CD4-positive, alpha-beta T cell (primary cell): ENCODE data around the gene NOTCH1. TPM values are rescaled to one million over a fixed set of nuclear protein-coding genes. Genes with fewer than 3 reads are reported as not detected.

Experiments used
- ATAC-seq: fragments of 200-7000 bp; cut with Tn5 transposase; one replicate; pipeline ENCODE4 v1.10.0; 2022; ENCODE audit warnings: mild to moderate bottlenecking; ENCODE audit not compliant: poor library complexity
- CTCF ChIA-PET: fragments of 350-600 bp; sonication (Branson Sonifier 250); formaldehyde crosslinking; loops from one replicate; lab custom pipeline; 2021; ENCODE audit warnings: antibody characterized with exemption, inconsistent platforms; lab: Charles Lee
- POLR2A ChIA-PET: fragments of 350-600 bp; sonication (Branson Sonifier 250); formaldehyde crosslinking; loops from one replicate; lab custom pipeline; 2021; ENCODE audit warnings: antibody characterized with exemption, inconsistent platforms; lab: Charles Lee
- DNase-seq, 14 experiments: peaks; one replicate each; pipeline ENCODE4 v3.0.0-alpha.2; 2013 to 2020; ENCODE audit warnings: mixed read lengths in 2 of 14
- H3K27ac ChIP-seq, 2 donors: one replicate each; pipeline versions ENCODE4 v1.5.1 to v1.7.0; 2013; ENCODE audit warnings: low read length in 2 of 2, low read depth in 1 of 2, mild to moderate bottlenecking in 1 of 2
- H3K27me3 ChIP-seq, 2 experiments: 1 replicate in 1 of 2; 2 replicates in 1 of 2; pipeline versions ENCODE4 v1.6.1 to v1.7.0; 2013; ENCODE audit warnings: low read length in 2 of 2, control low read depth in 1 of 2, mild to moderate bottlenecking in 1 of 2, moderate library complexity in 1 of 2; ENCODE audit not compliant: insufficient read depth in 2 of 2, control insufficient read depth in 1 of 2
- H3K36me3 ChIP-seq: one replicate; pipeline ENCODE4 v1.6.1; 2013; ENCODE audit warnings: low read length, control low read depth; ENCODE audit not compliant: insufficient read depth
- H3K4me1 ChIP-seq: one replicate; pipeline ENCODE4 v1.6.1; 2013; ENCODE audit warnings: low read length, control low read depth; ENCODE audit not compliant: insufficient read depth
- H3K4me3 ChIP-seq: one replicate; pipeline ENCODE4 v1.5.1; 2013; ENCODE audit warnings: mild to moderate bottlenecking, low read length, moderate library complexity
- H3K9me3 ChIP-seq, 2 experiments: 1 replicate in 1 of 2; 2 replicates in 1 of 2; pipeline versions ENCODE4 v1.6.1 to v1.7.0; 2013; ENCODE audit warnings: low read length in 2 of 2, mild to moderate bottlenecking in 2 of 2, control low read depth in 1 of 2, moderate library complexity in 1 of 2; ENCODE audit not compliant: control insufficient read depth in 1 of 2, insufficient read depth in 1 of 2
- H3K27ac Mint-ChIP-seq: one replicate; pipeline ENCODE4 v1.8.0; 2020; ENCODE audit warnings: mixed read lengths
- H3K27me3 Mint-ChIP-seq: one replicate; pipeline ENCODE4 v1.8.0; 2021; ENCODE audit warnings: mixed read lengths
- H3K36me3 Mint-ChIP-seq: one replicate; pipeline ENCODE4 v1.8.0; 2021; ENCODE audit warnings: low read depth, mixed read lengths
- H3K4me1 Mint-ChIP-seq: one replicate; pipeline ENCODE4 v1.8.0; 2021; ENCODE audit warnings: low read depth, mixed read lengths
- H3K4me3 Mint-ChIP-seq: one replicate; pipeline ENCODE4 v1.8.0; 2020; ENCODE audit warnings: mild to moderate bottlenecking, mixed read lengths
- H3K9me3 Mint-ChIP-seq: one replicate; pipeline ENCODE4 v1.8.0; 2020; ENCODE audit warnings: mixed read lengths
- intact Hi-C, 2 experiments: fragments of 100-400 bp; cut with DNase I in 1 of 2; cut with micrococcal nuclease in 1 of 2; formaldehyde crosslinking; loops; one replicate each; pipeline versions ENCODE4 v1.15.1 to v1.9.0; 2023 to 2025; cut with DNase I, micrococcal nuclease
- total RNA-seq, 174 experiments: library from RNA in 2 of 174; stranded (reverse) in 2 of 174; gene quantifications; one replicate each; pipeline ENCODE4 v1.2.3 and lab custom pipeline; 2021 to 2026
- TF ChIP-seq, protein P1 (sequence below): fragments of 200-600 bp; IDR thresholded peaks from one replicate; pipeline ENCODE4 v1.8.0; 2022; ENCODE audit warnings: antibody characterized with exemption, mild to moderate bottlenecking

Gene NOTCH1
- total RNA-seq, 2 experiments from 2014 or later, result 30.8 to 34.2 TPM

DNA sequence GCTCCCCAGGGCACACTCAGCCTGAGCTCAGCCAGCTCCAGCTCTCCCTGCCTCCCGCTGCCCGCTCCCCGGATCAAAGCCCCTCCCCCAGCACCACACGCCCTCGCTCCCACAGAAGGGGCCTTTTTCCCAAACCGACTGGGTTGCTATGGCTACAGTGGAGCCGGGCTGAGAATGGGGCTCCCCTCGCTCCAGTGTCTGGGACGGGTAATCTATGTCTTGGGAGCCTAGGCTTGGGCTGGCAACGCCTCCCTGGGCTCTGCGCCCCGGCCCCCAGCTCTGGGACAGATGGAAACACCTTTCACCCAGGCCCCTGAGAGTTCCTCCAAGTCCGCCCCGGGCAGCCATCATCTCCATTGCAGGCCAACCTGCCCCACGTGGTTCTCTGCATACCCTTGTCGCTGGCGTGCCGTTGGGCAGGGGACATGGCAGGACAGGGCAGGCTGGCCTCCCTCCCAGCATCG is 29.6 kb downstream of the NOTCH1 start:
- DNase-seq (no peak), ATAC-seq (no peak)
- Mint-ChIP-seq H3K4me1 (no peaks in the 10 kb centered on the region), H3K9me3 (no peaks in the 10 kb centered on the region), H3K27ac (no peak overlapping the region), H3K36me3 (peaks cover 23% of the 10 kb centered on the region), H3K4me3 (no peak overlapping the region), H3K27me3 (no peaks in the 10 kb centered on the region)
- Histone ChIP-seq H3K4me1 (no peaks in the 10 kb centered on the region), H3K9me3 (no peaks in the 10 kb centered on the region), H3K36me3 (peaks cover 83% of the 10 kb centered on the region), H3K27me3 (no peaks in the 10 kb centered on the region), H3K27ac (no peak overlapping the region), H3K4me3 (no peak overlapping the region)
- TF ChIP-seq, protein P1, sequence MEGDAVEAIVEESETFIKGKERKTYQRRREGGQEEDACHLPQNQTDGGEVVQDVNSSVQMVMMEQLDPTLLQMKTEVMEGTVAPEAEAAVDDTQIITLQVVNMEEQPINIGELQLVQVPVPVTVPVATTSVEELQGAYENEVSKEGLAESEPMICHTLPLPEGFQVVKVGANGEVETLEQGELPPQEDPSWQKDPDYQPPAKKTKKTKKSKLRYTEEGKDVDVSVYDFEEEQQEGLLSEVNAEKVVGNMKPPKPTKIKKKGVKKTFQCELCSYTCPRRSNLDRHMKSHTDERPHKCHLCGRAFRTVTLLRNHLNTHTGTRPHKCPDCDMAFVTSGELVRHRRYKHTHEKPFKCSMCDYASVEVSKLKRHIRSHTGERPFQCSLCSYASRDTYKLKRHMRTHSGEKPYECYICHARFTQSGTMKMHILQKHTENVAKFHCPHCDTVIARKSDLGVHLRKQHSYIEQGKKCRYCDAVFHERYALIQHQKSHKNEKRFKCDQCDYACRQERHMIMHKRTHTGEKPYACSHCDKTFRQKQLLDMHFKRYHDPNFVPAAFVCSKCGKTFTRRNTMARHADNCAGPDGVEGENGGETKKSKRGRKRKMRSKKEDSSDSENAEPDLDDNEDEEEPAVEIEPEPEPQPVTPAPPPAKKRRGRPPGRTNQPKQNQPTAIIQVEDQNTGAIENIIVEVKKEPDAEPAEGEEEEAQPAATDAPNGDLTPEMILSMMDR, result no peak
- intact Hi-C loops, result no loop called here
- ChIA-PET CTCF (no interaction called here), POLR2A (interaction anchor here (1.3 kb wide), 1 partner anchor 23 kb away, joined by 3 read pairs; no protein-coding TSS in a partner anchor)

GRCh38 chr9:136515276-136515675 is 30.6 kb downstream of the NOTCH1 start:
- peaks cover 90% of the 10 kb centered on the region for H3K36me3 ChIP-seq
- H3K4me3 Mint-ChIP-seq, result no peak overlapping the region
- intact Hi-C loops, result no loop called here
- H3K9me3 ChIP-seq, result no peaks in the 10 kb centered on the region
- no peaks in the 10 kb centered on the region for H3K27me3 ChIP-seq
- H3K4me1 ChIP-seq, result no peaks in the 10 kb centered on the region
- no peaks in the 10 kb centered on the region for H3K27me3 Mint-ChIP-seq
- no peak overlapping the region for H3K27ac Mint-ChIP-seq
- ATAC-seq (no peak), DNase-seq (no peak)
- TF ChIP-seq, protein P1, result no peak
- peaks cover 23% of the 10 kb centered on the region for H3K36me3 Mint-ChIP-seq
- ChIA-PET CTCF (no interaction called here), POLR2A (no interaction called here)
- no peak overlapping the region for H3K27ac ChIP-seq
- no peak overlapping the region for H3K4me3 ChIP-seq
- no peaks in the 10 kb centered on the region for H3K9me3 Mint-ChIP-seq
- H3K4me1 Mint-ChIP-seq, result no peaks in the 10 kb centered on the region

- no peaks in the 10 kb centered on the region for H3K27me3 ChIP-seq
- H3K27ac Mint-ChIP-seq, result no peak overlapping the region
- intact Hi-C loops, result no loop called here
- H3K4me3 Mint-ChIP-seq, result no peak overlapping the region
- DNase-seq (no peak), ATAC-seq (no peak)
- H3K9me3 Mint-ChIP-seq, result no peaks in the 10 kb centered on the region
- no peaks in the 10 kb centered on the region for H3K4me1 ChIP-seq
- H3K27ac ChIP-seq, result no peak overlapping the region
- H3K36me3 ChIP-seq, result peaks cover 91% of the 10 kb centered on the region
- TF ChIP-seq, protein P1, result no peak
- H3K36me3 Mint-ChIP-seq, result peaks cover 29% of the 10 kb centered on the region
- no peaks in the 10 kb centered on the region for H3K9me3 ChIP-seq
- ChIA-PET CTCF (no interaction called here), POLR2A (no interaction called here)
- H3K4me1 Mint-ChIP-seq, result no peaks in the 10 kb centered on the region
- no peak overlapping the region for H3K4me3 ChIP-seq
- H3K27me3 Mint-ChIP-seq, result no peaks in the 10 kb centered on the region
Measured at GRCh38 chr9:136514022-136514714, 31.7 kb downstream of the NOTCH1 start.
